DMS53 (cell line): ENCODE results near the gene SHLD3.
A peak's percentile ranks its signal among the peaks of the same experiment; 100 is the strongest.
"Not testable (repeated sequence)": the region's sequence is repeated elsewhere in the genome, so short reads cannot be mapped to it uniquely, and the experiment has no call there.

ENCODE experiments used
- DNase-seq: peaks from one replicate; lab custom pipeline; 2025; lab: John Stamatoyannopoulos, UW

Gene SHLD3

DNA sequence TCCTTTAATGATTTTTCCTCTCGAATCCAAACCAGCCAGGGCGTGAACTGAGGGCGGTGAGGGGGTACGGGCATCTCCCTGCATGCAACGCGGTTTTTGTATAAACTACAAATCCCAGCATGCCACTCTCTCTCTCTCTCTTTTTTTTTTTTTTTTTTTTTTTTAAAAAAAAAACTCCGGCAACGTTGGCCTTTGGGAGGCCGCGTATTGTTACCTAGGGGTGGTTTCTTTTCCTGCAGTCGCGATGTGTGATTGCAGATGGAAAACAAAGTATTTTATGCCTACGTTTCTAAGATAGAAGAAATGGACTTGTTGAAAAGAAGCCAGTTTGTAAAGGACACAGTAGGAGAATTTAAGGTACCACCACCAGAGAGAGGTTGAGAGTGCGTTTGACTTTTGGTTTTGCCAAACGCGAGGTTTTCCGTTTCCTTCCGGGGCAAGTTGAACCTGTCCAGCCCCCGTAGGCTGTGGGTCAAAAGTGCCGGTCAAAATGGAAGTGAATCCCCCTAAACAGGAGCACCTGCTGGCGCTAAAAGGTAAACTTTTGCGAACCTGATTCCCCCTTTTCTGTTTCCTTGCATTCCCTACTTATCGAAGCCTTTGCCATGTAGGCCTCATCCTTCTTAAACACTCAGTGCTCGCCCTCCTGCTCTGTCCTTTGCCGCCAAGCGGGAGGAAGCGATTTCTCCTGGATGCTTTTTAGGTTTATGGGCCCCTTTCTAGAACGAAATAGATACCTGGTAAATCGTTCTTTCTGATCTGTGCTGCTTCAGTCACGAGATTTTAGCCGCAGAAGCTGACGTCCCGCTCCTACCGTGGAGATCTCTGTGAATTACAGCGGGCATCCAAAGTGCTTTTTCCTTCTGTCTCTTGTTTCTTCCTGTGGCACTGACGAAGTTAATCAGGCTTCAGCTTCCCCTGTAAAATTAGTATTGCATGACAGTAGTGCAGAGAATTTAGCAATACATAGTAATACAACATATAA lies at the start of gene SHLD3, which contains the start of gene TRAPPC13:
TSS of gene SHLD3 (plus strand) at position 457 of the 985 bp plus-strand sequence. CDS start 4,561 bp downstream, outside the sequence.
TSS of gene TRAPPC13 (plus strand) at position 457 of the 985 bp plus-strand sequence. CDS start at position 491, 34 bp downstream.
- DNase-seq, result peak; percentile 96

- DNase-seq, result no peak
These were observed 47.7 kb upstream of the SHLD3 start for GRCh38 chr5:65577141-65577540.

DNA sequence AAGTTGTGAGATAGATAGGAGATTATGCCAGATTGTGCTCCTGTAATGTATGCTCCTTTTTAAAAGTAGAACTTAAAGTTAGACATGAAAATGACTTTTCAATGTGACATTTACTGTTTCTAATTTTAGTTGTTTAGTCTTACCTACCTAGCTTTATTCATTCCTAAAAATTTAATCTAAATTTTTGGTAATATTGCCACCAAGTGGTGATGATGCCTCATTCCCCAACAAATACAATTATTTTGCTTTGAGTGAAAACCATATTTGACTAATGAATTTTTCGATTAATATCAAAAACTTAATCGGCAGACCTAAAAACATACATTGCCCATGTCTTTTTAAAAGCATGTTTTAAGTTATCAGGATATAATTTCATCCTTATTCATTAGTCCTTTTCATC lies 36.1 kb upstream of the SHLD3 start:
- DNase-seq, result no peak

DNA sequence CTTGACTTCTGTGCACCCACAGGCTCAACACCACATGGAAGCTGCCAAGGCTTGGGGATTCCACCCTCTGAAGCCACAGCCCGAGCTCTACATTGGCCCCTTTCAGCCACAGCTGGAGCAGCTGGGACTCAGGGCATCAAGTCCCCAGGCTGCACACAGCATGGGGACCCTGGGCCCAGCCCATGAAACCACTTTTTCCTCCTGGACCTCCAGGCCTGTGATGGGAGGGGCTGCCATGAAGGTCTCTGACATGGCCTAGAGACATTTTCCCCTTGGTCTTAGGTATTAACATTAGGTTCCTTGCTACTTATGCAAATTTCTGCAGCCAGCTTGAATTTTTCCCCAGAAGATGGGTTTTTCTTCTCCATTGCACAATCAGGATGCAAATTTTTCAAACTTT lies 23.1 kb upstream of the SHLD3 start:
- not testable (repeated sequence) for DNase-seq

GRCh38 chr5:65611524-65611923 lies 13.3 kb upstream of the SHLD3 start:
- peak; percentile 97 for DNase-seq

- DNase-seq, result peak; percentile 66
These were observed 12.4 kb upstream of the SHLD3 start for GRCh38 chr5:65612298-65612907.

DNA sequence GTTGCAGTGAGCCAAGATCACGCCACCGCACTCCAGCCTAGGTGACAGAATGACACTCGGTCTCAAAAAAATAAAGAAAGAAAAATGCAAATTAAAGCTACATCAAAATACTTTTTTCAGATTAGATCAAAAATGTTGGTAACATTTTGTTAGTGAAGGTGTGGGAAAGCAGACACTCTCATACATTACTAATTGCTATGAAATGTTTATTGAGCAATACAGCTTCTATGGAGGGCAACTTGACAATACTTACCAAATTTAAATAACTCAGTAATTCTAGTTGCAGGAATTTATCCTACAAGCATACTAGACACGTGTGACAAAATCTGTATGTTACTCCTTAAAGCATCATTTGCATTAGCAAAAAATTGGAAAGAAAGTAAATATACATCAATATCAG lies 4.8 kb upstream of the SHLD3 start:
- no peak for DNase-seq

- DNase-seq, result not testable (repeated sequence)
These were observed 2.9 kb upstream of the SHLD3 start for GRCh38 chr5:65621961-65622360.

- DNase-seq, result peak; percentile 40
These were observed 1.3 kb upstream of the SHLD3 start for GRCh38 chr5:65623482-65623881.

GRCh38 chr5:65624025-65624570 lies 729 bp upstream of the SHLD3 start, which contains the start of gene TRIM23:
TRIM23 (minus strand) TSS chr5:65624333; CDS start chr5:65624274, 59 bp downstream.
- DNase-seq, result peak; percentile 97

- peak; percentile 9 for DNase-seq
These were observed 916 bp downstream of the SHLD3 start for GRCh38 chr5:65625743-65626142.

- peak; percentile 12 for DNase-seq
These were observed 6.2 kb downstream of the SHLD3 start for GRCh38 chr5:65630981-65631380.

GRCh38 chr5:65640240-65640639 lies 15.4 kb downstream of the SHLD3 start:
- DNase-seq, result no peak

DNA sequence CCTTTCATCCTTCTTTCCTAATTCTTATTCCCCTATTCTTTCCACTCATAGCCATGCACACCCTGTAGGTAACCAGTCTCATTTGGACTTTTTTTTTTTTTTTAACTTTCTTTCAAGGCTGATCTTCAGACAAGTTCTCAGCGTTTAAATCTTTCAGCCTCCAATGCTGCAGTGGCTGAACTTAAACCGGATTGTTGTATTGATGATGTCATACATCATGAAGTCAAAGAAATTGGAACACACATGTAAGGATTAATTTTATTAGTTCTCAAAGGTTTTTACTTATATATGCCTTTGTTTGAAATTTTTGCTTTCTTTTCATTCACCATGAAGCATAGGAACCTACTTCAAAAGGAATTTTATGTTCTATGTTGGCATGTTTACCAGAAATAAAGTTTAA lies 22.1 kb downstream of the SHLD3 start:
- no peak for DNase-seq

GRCh38 chr5:65647941-65648340 lies 23.1 kb downstream of the SHLD3 start:
- no peak for DNase-seq

DNA sequence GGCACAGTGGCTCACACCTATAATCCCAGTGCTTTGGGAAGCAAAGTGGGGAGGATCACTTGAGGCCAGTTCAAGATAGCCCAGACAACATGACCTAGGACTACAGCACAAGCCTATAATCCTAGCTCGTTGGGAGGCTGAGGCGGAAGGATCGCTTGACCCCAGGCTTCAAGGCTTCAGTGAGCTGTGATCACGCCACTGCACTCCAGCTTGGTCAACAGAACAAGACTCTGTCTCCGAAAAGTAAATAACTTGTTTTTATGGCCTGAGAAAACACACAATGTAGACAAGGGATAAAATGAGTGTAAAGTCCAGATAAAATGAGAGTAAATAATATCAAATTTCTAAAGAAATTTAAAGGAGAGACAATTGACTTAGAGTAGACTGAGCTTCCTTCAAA lies 26.3 kb downstream of the SHLD3 start:
- DNase-seq, result peak; percentile 80

DNA sequence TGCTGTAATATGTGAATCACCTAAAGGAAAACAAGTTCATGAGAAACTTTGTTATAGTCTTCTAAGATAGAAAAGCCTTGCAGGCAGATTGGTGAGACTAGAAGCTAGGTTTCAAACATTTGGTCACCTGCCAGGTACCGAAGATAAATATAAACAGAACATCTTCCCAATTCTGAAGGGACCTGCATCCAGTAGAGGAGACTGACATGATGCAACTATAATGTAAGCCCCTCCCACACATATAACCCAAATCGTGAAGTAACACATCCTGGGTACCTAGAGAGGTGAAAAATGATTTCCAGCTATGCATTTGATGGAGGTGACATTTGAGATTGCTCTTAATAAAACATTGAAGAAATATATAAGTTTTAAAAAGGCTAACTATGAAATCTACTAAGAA lies 29.9 kb downstream of the SHLD3 start:
- no peak for DNase-seq

GRCh38 chr5:65663804-65664521 lies 39.1 kb downstream of the SHLD3 start:
- DNase-seq, result peak; percentile 29

- no peak for DNase-seq
These were observed 43.9 kb downstream of the SHLD3 start for GRCh38 chr5:65668696-65669095.

- DNase-seq, result no peak
These were observed 48.0 kb downstream of the SHLD3 start for GRCh38 chr5:65672796-65673195.

DNA sequence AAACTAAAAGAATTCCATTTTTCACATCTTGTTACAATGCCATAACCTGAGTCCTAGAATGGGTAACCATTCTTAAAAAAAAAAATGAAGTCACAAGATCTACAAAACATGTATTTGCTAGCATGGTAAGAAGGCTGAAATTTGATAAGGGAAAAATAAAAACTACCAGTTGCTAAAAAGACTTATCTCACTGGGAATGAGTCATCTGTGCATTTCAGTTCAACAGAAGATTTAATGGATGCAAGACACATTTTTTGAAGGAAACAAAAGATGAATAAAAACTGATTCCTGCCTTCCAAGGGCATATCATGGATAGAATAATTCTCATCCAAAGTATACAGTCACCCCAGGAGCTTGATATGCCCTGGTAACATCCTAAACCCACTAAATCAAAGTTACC lies 49.9 kb downstream of the SHLD3 start:
- no peak for DNase-seq

- not testable (repeated sequence) for DNase-seq
These were observed 51.2 kb downstream of the SHLD3 start for GRCh38 chr5:65676056-65676455.
